Neural progenitor cell (in vitro differentiated cells): Measurements from ENCODE around the gene KCTD19. TPM values are rescaled to one million over a fixed set of nuclear protein-coding genes. Genes with fewer than 3 reads are reported as not detected.
A peak's percentile ranks its signal among the peaks of the same experiment; 100 is the strongest.

Experiments
- DNase-seq: peaks from one replicate; pipeline ENCODE4 v3.0.0-alpha.2; 2016; ENCODE audit warnings: low spot score
- H2AFZ ChIP-seq: fragments of 200-600 bp; sonication (generic); replicated peaks from 2 replicates; pipeline ENCODE4 v1.6.1; 2016; ENCODE audit warnings: antibody characterized with exemption
- H3F3A ChIP-seq: fragments of 200-600 bp; sonication (generic); 2 replicates; pipeline ENCODE4 v1.6.1; 2016; ENCODE audit warnings: antibody characterized with exemption, low read depth
- H3K27ac ChIP-seq: fragments of 200-600 bp; sonication (generic); 2 replicates; pipeline ENCODE4 v1.5.1; 2016; ENCODE audit warnings: mild to moderate bottlenecking
- H3K27me3 ChIP-seq: fragments of 200-600 bp; sonication (generic); 2 replicates; pipeline ENCODE4 v1.6.1; 2016; ENCODE audit warnings: mild to moderate bottlenecking, moderate library complexity
- H3K36me3 ChIP-seq: fragments of 200-600 bp; sonication (generic); 2 replicates; pipeline ENCODE4 v1.5.1; 2016
- H3K4me1 ChIP-seq: fragments of 200-600 bp; sonication (generic); 2 replicates; pipeline ENCODE4 v1.6.1; 2016; ENCODE audit warnings: mixed run types
- H3K4me2 ChIP-seq: fragments of 200-600 bp; sonication (generic); 2 replicates; pipeline ENCODE4 v1.6.1; 2016
- H3K4me3 ChIP-seq: fragments of 200-600 bp; sonication (generic); 2 replicates; pipeline ENCODE4 v1.5.1; 2016
- H3K79me2 ChIP-seq: fragments of 200-600 bp; sonication (generic); 2 replicates; pipeline ENCODE4 v1.6.1; 2016; ENCODE audit warnings: low read depth
- H3K9ac ChIP-seq: fragments of 200-600 bp; sonication (generic); 2 replicates; pipeline ENCODE4 v1.6.1; 2016
- H3K9me3 ChIP-seq: fragments of 200-600 bp; sonication (generic); 2 replicates; pipeline ENCODE4 v1.5.1; 2016; ENCODE audit warnings: low read depth
- H4K20me1 ChIP-seq: fragments of 200-600 bp; sonication (generic); 2 replicates; pipeline ENCODE4 v1.6.1; 2016; ENCODE audit warnings: low read depth
- H3K27ac Mint-ChIP-seq: 3 replicates; pipeline ENCODE4 v1.8.0; 2021; ENCODE audit warnings: mixed read lengths
- H3K27me3 Mint-ChIP-seq: 2 replicates; pipeline ENCODE4 v1.8.0; 2022; ENCODE audit warnings: low read depth, mild to moderate bottlenecking, inconsistent platforms, moderate library complexity, mixed read lengths; ENCODE audit not compliant: insufficient read depth
- H3K36me3 Mint-ChIP-seq: 3 replicates; pipeline ENCODE4 v1.8.0; 2021; ENCODE audit warnings: mixed read lengths
- H3K4me1 Mint-ChIP-seq: 3 replicates; pipeline ENCODE4 v1.8.0; 2021; ENCODE audit warnings: mixed read lengths
- H3K4me3 Mint-ChIP-seq: 3 replicates; pipeline ENCODE4 v1.8.0; 2021; ENCODE audit warnings: mild to moderate bottlenecking, moderate library complexity, mixed read lengths
- H3K9me3 Mint-ChIP-seq: 3 replicates; pipeline ENCODE4 v1.8.0; 2020; ENCODE audit warnings: mixed read lengths
- EZH2 ChIP-seq: fragments of 200-600 bp; sonication (generic); IDR thresholded peaks from 2 replicates; pipeline ENCODE4 v1.6.1; 2017; ENCODE audit warnings: antibody characterized with exemption, mild to moderate bottlenecking, moderate library complexity
- EZH2phosphoT487 ChIP-seq: fragments of 200-600 bp; sonication (generic); IDR thresholded peaks from 2 replicates; pipeline ENCODE4 v1.6.1; 2017; ENCODE audit warnings: antibody characterized with exemption
- total RNA-seq: library from RNA; depleted of rRNA; stranded (reverse); fragments of >200 nt; gene quantifications from 2 replicates; pipeline ENCODE4 v1.2.3, GENCODE V29; 2015; ENCODE audit warnings: low replicate concordance
- TF ChIP-seq, protein P1 (sequence below): fragments of 200-600 bp; sonication (generic); IDR thresholded peaks from 2 replicates; pipeline ENCODE4 v1.5.1; 2017; ENCODE audit warnings: antibody characterized with exemption, mild to moderate bottlenecking

The KCTD19 gene
- total RNA-seq, 1 donor from 2014 or later = 1.1 TPM

DNA sequence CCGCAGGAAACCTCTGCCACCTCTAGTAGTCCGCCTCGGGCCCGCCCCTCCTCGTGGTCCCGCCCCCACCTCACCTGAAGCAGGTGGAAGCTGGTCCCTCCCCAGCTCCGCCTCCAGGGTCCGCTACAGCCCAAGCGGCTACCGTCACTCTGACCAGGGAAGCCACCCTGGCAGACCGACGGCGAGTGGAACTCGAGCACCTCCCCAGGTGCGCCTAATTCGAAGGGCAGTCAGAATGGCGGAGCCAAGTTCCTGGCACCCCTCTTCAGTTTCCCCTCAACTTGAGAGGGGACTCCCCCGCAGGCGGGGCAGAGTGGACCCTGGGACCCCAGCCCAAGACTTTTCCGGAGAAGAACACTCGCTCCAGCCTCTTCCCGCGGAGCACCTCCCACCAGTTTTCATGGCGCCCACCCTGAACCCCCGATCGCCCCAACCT lies 79.8 kb downstream of the KCTD19 start:
- no peak overlapping the region for H3K27ac ChIP-seq
- H3K79me2 ChIP-seq = no peaks in the 10 kb centered on the region
- peaks cover 6% of the 10 kb centered on the region for H4K20me1 ChIP-seq
- H3K27me3 ChIP-seq = peaks cover 41% of the 10 kb centered on the region
- H3K36me3 ChIP-seq = no peaks in the 10 kb centered on the region
- H3K9ac ChIP-seq = no peak overlapping the region
- Mint-ChIP-seq H3K27ac (no peak overlapping the region), H3K9me3 (no peaks in the 10 kb centered on the region), H3K4me1 (peaks cover 27% of the 10 kb centered on the region), H3K36me3 (no peaks in the 10 kb centered on the region), H3K4me3 (peak overlapping the region; percentile 92), H3K27me3 (peaks cover 26% of the 10 kb centered on the region)
- peak overlapping the region; percentile 64 for H3K4me3 ChIP-seq
- TF ChIP-seq, protein P1, sequence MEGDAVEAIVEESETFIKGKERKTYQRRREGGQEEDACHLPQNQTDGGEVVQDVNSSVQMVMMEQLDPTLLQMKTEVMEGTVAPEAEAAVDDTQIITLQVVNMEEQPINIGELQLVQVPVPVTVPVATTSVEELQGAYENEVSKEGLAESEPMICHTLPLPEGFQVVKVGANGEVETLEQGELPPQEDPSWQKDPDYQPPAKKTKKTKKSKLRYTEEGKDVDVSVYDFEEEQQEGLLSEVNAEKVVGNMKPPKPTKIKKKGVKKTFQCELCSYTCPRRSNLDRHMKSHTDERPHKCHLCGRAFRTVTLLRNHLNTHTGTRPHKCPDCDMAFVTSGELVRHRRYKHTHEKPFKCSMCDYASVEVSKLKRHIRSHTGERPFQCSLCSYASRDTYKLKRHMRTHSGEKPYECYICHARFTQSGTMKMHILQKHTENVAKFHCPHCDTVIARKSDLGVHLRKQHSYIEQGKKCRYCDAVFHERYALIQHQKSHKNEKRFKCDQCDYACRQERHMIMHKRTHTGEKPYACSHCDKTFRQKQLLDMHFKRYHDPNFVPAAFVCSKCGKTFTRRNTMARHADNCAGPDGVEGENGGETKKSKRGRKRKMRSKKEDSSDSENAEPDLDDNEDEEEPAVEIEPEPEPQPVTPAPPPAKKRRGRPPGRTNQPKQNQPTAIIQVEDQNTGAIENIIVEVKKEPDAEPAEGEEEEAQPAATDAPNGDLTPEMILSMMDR = no peak
- TF ChIP-seq EZH2 (no peak), EZH2phosphoT487 (no peak)
- peak overlapping the region; percentile 92 for H3K4me2 ChIP-seq
- peak overlapping the region; percentile 87 for H2AFZ ChIP-seq
- H3K4me1 ChIP-seq = peaks cover 25% of the 10 kb centered on the region
- H3K9me3 ChIP-seq = no peaks in the 10 kb centered on the region
- DNase-seq = peak; percentile 67
- H3F3A ChIP-seq = peaks cover 35% of the 10 kb centered on the region

DNA sequence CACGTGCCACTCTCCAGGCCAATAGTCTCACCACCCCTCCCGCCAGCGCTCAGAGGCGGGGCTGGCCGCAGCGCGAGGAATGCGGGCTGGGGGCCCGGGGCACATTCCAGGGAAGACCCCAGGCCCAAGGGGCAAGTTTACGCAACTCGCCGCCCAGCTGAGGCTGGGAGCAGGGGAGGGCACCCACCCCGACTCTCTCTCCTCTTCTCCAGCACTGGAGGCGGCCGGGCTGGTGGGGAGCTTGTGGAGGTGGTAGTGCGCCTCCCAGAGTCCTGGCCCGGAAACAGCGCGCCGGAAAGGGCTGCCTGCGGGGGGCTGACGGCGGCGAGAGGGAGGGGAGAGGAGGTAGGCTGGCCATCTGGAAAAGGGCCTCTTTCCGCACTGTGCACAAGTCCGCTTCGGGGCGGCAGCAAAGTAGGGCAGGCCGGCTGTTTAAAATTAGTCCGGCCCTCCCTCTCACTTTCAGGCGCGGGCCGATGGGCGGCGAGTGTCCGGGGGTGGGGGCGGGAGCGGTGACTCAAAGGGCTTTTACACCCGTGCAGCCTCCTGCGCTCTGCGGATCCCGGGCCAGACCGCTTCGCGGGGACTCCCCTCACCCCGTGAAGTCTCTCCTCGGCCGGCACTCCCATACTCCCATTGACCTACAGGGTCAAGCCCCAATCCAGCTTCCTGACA lies 80.3 kb downstream of the KCTD19 start:
- Mint-ChIP-seq H3K4me3 (peak overlapping the region; percentile 92), H3K27ac (no peak overlapping the region), H3K4me1 (peaks cover 30% of the 10 kb centered on the region), H3K9me3 (no peaks in the 10 kb centered on the region), H3K27me3 (peaks cover 26% of the 10 kb centered on the region), H3K36me3 (no peaks in the 10 kb centered on the region)
- H4K20me1 ChIP-seq = peaks cover 6% of the 10 kb centered on the region
- no peaks in the 10 kb centered on the region for H3K9me3 ChIP-seq
- no peak overlapping the region for H3K27ac ChIP-seq
- H2AFZ ChIP-seq = peak overlapping the region; percentile 87
- H3K4me2 ChIP-seq = peak overlapping the region; percentile 92
- H3K4me1 ChIP-seq = peaks cover 25% of the 10 kb centered on the region
- no peak for TF ChIP-seq EZH2
- TF ChIP-seq, protein P1 = peak; percentile 62
- no peak for TF ChIP-seq EZH2phosphoT487
- no peaks in the 10 kb centered on the region for H3K36me3 ChIP-seq
- peaks cover 35% of the 10 kb centered on the region for H3F3A ChIP-seq
- DNase-seq = peak; percentile 90
- H3K27me3 ChIP-seq = peaks cover 41% of the 10 kb centered on the region
- H3K9ac ChIP-seq = no peak overlapping the region
- peak overlapping the region; percentile 64 for H3K4me3 ChIP-seq
- no peaks in the 10 kb centered on the region for H3K79me2 ChIP-seq

DNA sequence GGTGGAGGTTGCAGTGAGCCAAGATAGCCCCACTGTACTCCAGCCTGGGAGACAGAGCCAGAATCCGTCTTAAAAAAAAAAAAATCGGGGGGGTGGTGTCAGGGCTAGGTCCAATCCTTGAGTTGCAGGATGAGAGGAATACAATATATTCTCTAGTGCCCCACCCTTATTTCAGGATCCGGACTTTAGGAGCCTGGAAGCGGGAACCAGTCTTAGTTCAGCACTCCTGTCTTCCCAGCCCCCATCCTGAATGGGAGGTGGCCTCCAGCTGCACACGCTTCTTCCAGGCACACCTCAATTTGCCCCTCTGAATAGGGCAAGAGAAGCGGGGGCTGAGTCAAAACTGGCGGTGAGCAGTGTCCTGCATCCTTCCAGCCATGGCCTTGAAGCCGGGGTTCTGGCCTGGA lies 80.9 kb downstream of the KCTD19 start:
- peaks cover 30% of the 10 kb centered on the region for H3K4me1 Mint-ChIP-seq
- Histone ChIP-seq H3K27ac (no peak overlapping the region), H4K20me1 (peaks cover 6% of the 10 kb centered on the region), H3K9ac (no peak overlapping the region), H3K4me2 (peak overlapping the region; percentile 92), H3K4me1 (peaks cover 25% of the 10 kb centered on the region), H3F3A (peaks cover 34% of the 10 kb centered on the region), H2AFZ (peak overlapping the region; percentile 87), H3K27me3 (peaks cover 36% of the 10 kb centered on the region), H3K79me2 (no peaks in the 10 kb centered on the region), H3K36me3 (no peaks in the 10 kb centered on the region), H3K4me3 (peak overlapping the region; percentile 64), H3K9me3 (no peaks in the 10 kb centered on the region)
- peaks cover 24% of the 10 kb centered on the region for H3K27me3 Mint-ChIP-seq
- DNase-seq = no peak
- H3K4me3 Mint-ChIP-seq = peak overlapping the region; percentile 92
- no peak overlapping the region for H3K27ac Mint-ChIP-seq
- no peak for TF ChIP-seq EZH2phosphoT487
- TF ChIP-seq, protein P1 = no peak
- TF ChIP-seq EZH2 = no peak
- no peaks in the 10 kb centered on the region for H3K9me3 Mint-ChIP-seq
- no peaks in the 10 kb centered on the region for H3K36me3 Mint-ChIP-seq
